ENCODE measurements around the gene UPK1A.

- TF ChIP-seq YY1 (IDR thresholded peaks at IDR 0.05; ENCODE audit: insufficient read depth, insufficient read length) = no peak
- no peak for TF ChIP-seq ZNF274 (IDR thresholded peaks at IDR 0.05; ENCODE audit: low read depth, low read length)
These were observed 37.6 kb upstream of the UPK1A start, which contains the start of gene RBM42 for GRCh38 chr19:35628565-35629331.

Measured in NT2/D1 (cell line).